ENCODE measurements around the gene HDAC11.

Gene HDAC11

GRCh38 chr3:13501056-13501455 is 20.9 kb downstream of the HDAC11 start:
- Histone ChIP-seq H3K36me3 (ENCODE audit: control insufficient read depth, insufficient read depth, low read length) (no peaks in the 10 kb centered on the region), H3K4me1 (ENCODE audit: control insufficient read depth, insufficient read depth, low read length) (0 out of 2 replicates have a peak, but pooled peaks cover 3% of the 10 kb centered on the region), H3K4me3 (ENCODE audit: low read length) (no peak overlapping the region), H3K9me3 (ENCODE audit: control insufficient read depth, insufficient read depth, low read length) (no peaks in the 10 kb centered on the region), H3K27ac (ENCODE audit: low read length) (no peak overlapping the region), H3K27me3 (ENCODE audit: control insufficient read depth, insufficient read depth, low read length) (no peaks in the 10 kb centered on the region)
- DNase-seq (ENCODE audit: low read depth, low spot score) = no peak
- no CpG with 5 or more reads among the region's 4 CpGs for WGBS (ENCODE audit: insufficient coverage, insufficient read length)

DNA sequence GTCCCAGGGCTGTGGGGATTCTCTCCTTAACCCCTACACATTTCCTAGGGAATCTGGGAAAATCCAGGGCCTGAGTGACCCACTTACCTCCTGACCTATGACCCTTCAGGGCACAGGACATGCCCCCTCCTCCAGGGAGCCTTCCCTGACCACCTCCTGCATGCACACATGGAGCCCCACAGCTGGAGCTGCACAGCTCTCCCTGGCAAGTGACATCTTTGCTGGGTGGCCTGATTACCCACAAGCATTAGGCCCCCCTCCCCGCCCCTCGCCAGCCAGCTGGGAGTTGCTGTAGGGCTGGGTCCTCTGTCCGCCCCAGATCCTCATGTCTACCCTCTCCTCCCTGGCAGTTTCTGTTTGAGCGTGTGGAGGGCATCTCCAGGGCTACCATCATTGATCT is 21.4 kb downstream of the HDAC11 start:
- Histone ChIP-seq H3K4me3 (ENCODE audit: low read length) (no peak overlapping the region), H3K27ac (ENCODE audit: low read length) (no peak overlapping the region), H3K36me3 (ENCODE audit: control insufficient read depth, insufficient read depth, low read length) (no peaks in the 10 kb centered on the region), H3K9me3 (ENCODE audit: control insufficient read depth, insufficient read depth, low read length) (no peaks in the 10 kb centered on the region), H3K27me3 (ENCODE audit: control insufficient read depth, insufficient read depth, low read length) (no peaks in the 10 kb centered on the region), H3K4me1 (ENCODE audit: control insufficient read depth, insufficient read depth, low read length) (0 out of 2 replicates have a peak, but pooled peaks cover 2% of the 10 kb centered on the region)
- DNase-seq (ENCODE audit: low read depth, low spot score) = no peak
- no CpG with 5 or more reads among the region's 4 CpGs for WGBS (ENCODE audit: insufficient coverage, insufficient read length)

DNA sequence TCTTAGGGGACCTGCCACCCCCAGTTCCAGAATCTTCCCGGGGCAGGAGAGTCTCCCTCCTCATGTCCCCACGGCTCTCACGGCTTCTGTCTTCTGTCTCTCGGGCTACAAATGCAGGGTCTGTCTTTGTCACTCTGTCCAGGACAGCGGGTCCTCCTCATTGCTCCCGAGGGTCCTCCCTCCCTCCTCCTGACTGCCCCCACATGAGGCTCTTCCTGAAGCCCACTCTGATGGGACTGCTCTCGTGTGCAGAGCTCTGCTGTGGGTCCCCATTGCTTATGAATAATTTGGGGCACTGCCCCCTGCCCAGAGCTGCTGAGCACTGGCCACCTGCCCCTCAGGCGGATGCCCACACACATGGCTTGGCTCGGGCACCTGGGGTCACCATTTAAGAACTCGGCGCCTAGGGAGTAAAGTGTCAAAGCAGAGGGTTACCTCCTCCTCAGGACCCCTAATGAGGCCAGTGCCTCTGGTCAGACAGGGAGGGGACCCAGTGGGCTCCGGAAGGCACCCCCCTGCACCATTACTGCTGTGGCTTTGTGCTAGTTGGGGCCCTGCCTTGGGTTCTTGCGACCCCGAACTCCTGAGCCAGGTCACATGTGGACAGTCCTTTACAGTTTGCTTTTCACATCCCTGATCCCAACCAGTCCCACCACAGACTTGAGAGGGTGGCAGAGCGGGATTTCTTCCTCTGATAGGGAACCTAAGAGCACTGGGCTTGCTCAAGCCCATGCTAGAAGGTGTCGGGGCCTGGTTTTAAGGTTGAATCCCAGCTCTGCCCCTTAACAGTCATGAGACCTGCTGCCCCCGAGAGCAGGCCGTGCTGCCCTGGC is 22.1 kb downstream of the HDAC11 start:
- H3K9me3 ChIP-seq (ENCODE audit: control insufficient read depth, insufficient read depth, low read length) = no peaks in the 10 kb centered on the region
- no peak overlapping the region for H3K4me3 ChIP-seq (ENCODE audit: low read length)
- H3K27me3 ChIP-seq (ENCODE audit: control insufficient read depth, insufficient read depth, low read length) = no peaks in the 10 kb centered on the region
- no peaks in the 10 kb centered on the region for H3K36me3 ChIP-seq (ENCODE audit: control insufficient read depth, insufficient read depth, low read length)
- DNase-seq (ENCODE audit: low read depth, low spot score) = no peak
- H3K4me1 ChIP-seq (ENCODE audit: control insufficient read depth, insufficient read depth, low read length) = 0 out of 2 replicates have a peak, but pooled peaks cover 1% of the 10 kb centered on the region
- WGBS (ENCODE audit: insufficient coverage, insufficient read length) = no CpG with 5 or more reads among the region's 18 CpGs
- no peak overlapping the region for H3K27ac ChIP-seq (ENCODE audit: low read length)

DNA sequence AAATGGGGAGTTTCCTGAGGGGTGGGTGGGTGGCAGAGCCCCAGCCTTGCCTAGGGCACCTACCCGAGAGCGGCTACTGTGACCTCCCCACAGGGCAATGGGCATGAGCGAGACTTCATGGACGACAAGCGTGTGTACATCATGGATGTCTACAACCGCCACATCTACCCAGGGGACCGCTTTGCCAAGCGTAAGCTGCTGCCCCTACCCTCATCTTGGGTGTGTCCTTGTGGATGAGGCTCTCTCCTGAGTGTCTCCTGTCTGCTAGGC is 22.6 kb downstream of the HDAC11 start:
- no peak for DNase-seq (ENCODE audit: low read depth, low spot score)
- no peaks in the 10 kb centered on the region for H3K9me3 ChIP-seq (ENCODE audit: control insufficient read depth, insufficient read depth, low read length)
- no peaks in the 10 kb centered on the region for H3K36me3 ChIP-seq (ENCODE audit: control insufficient read depth, insufficient read depth, low read length)
- WGBS (ENCODE audit: insufficient coverage, insufficient read length) = no CpG with 5 or more reads among the region's 8 CpGs
- H3K27me3 ChIP-seq (ENCODE audit: control insufficient read depth, insufficient read depth, low read length) = no peaks in the 10 kb centered on the region
- no peak overlapping the region for H3K4me3 ChIP-seq (ENCODE audit: low read length)
- 0 out of 2 replicates have a peak, but pooled peaks cover 1% of the 10 kb centered on the region for H3K4me1 ChIP-seq (ENCODE audit: control insufficient read depth, insufficient read depth, low read length)
- H3K27ac ChIP-seq (ENCODE audit: low read length) = no peak overlapping the region

DNA sequence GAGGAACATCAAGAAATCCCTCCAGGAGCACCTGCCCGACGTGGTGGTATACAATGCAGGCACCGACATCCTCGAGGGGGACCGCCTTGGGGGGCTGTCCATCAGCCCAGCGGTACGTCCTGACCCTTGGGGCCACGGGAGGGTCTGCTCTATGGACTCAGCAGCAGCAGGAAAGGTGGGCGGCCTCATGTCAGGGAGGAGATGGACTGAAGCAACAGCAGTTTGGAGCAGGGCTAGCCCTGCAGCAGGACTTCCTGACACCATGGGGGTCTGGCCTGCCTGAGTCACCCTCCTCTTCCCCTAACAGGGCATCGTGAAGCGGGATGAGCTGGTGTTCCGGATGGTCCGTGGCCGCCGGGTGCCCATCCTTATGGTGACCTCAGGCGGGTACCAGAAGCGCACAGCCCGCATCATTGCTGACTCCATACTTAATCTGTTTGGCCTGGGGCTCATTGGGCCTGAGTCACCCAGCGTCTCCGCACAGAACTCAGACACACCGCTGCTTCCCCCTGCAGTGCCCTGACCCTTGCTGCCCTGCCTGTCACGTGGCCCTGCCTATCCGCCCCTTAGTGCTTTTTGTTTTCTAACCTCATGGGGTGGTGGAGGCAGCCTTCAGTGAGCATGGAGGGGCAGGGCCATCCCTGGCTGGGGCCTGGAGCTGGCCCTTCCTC is 24.2 kb downstream of the HDAC11 start:
- H3K27ac ChIP-seq (ENCODE audit: low read length) = no peak overlapping the region
- WGBS (ENCODE audit: insufficient coverage, insufficient read length) = no CpG with 5 or more reads among the region's 23 CpGs
- no peak overlapping the region for H3K4me3 ChIP-seq (ENCODE audit: low read length)
- H3K36me3 ChIP-seq (ENCODE audit: control insufficient read depth, insufficient read depth, low read length) = no peaks in the 10 kb centered on the region
- no peaks in the 10 kb centered on the region for H3K9me3 ChIP-seq (ENCODE audit: control insufficient read depth, insufficient read depth, low read length)
- 0 out of 2 replicates have a peak, but pooled peaks cover 1% of the 10 kb centered on the region for H3K4me1 ChIP-seq (ENCODE audit: control insufficient read depth, insufficient read depth, low read length)
- H3K27me3 ChIP-seq (ENCODE audit: control insufficient read depth, insufficient read depth, low read length) = no peaks in the 10 kb centered on the region
- no peak for DNase-seq (ENCODE audit: low read depth, low spot score)

- no CpG with 5 or more reads among the region's 16 CpGs for WGBS (ENCODE audit: insufficient coverage, insufficient read length)
- Histone ChIP-seq H3K4me1 (ENCODE audit: control insufficient read depth, insufficient read depth, low read length) (no peaks in the 10 kb centered on the region), H3K36me3 (ENCODE audit: control insufficient read depth, insufficient read depth, low read length) (no peaks in the 10 kb centered on the region), H3K27me3 (ENCODE audit: control insufficient read depth, insufficient read depth, low read length) (no peaks in the 10 kb centered on the region), H3K4me3 (ENCODE audit: low read length) (no peak overlapping the region), H3K9me3 (ENCODE audit: control insufficient read depth, insufficient read depth, low read length) (no peaks in the 10 kb centered on the region), H3K27ac (ENCODE audit: low read length) (no peak overlapping the region)
- DNase-seq (ENCODE audit: low read depth, low spot score) = no peak
Measured at GRCh38 chr3:13505147-13506130, 25.3 kb downstream of the HDAC11 start.

- H3K4me3 ChIP-seq (ENCODE audit: low read length) = no peak overlapping the region
- DNase-seq (ENCODE audit: low read depth, low spot score) = no peak
- H3K27me3 ChIP-seq (ENCODE audit: control insufficient read depth, insufficient read depth, low read length) = no peaks in the 10 kb centered on the region
- no CpG with 5 or more reads among the region's 1 CpG for WGBS (ENCODE audit: insufficient coverage, insufficient read length)
- no peaks in the 10 kb centered on the region for H3K9me3 ChIP-seq (ENCODE audit: control insufficient read depth, insufficient read depth, low read length)
- H3K4me1 ChIP-seq (ENCODE audit: control insufficient read depth, insufficient read depth, low read length) = no peaks in the 10 kb centered on the region
- H3K27ac ChIP-seq (ENCODE audit: low read length) = no peak overlapping the region
- H3K36me3 ChIP-seq (ENCODE audit: control insufficient read depth, insufficient read depth, low read length) = no peaks in the 10 kb centered on the region
Measured at GRCh38 chr3:13506239-13506638, 26.1 kb downstream of the HDAC11 start.

DNA sequence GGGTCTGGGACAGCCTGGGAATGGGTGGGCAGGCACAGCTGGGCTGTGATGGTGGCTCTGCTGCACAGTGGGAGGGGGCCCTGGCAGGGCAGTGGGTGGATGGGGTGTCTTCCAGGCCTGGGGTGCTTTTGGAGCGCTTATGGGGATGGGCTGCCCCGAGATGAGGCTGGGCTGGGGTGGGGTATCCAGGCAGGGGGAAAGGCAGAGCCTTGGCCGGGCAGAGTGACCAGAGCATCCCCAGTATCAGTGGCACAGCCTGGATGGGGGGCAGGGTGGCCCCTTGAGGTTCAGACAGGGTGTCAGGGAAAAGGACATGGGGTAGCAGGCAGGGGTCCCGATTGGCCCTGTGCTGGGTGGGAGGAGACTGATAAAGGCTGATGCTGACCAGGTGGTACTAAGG is 26.6 kb downstream of the HDAC11 start:
- Histone ChIP-seq H3K27me3 (ENCODE audit: control insufficient read depth, insufficient read depth, low read length) (no peaks in the 10 kb centered on the region), H3K36me3 (ENCODE audit: control insufficient read depth, insufficient read depth, low read length) (no peaks in the 10 kb centered on the region), H3K27ac (ENCODE audit: low read length) (no peak overlapping the region), H3K4me1 (ENCODE audit: control insufficient read depth, insufficient read depth, low read length) (no peaks in the 10 kb centered on the region), H3K9me3 (ENCODE audit: control insufficient read depth, insufficient read depth, low read length) (no peaks in the 10 kb centered on the region), H3K4me3 (ENCODE audit: low read length) (no peak overlapping the region)
- DNase-seq (ENCODE audit: low read depth, low spot score) = no peak
- no CpG with 5 or more reads among the region's 4 CpGs for WGBS (ENCODE audit: insufficient coverage, insufficient read length)

DNA sequence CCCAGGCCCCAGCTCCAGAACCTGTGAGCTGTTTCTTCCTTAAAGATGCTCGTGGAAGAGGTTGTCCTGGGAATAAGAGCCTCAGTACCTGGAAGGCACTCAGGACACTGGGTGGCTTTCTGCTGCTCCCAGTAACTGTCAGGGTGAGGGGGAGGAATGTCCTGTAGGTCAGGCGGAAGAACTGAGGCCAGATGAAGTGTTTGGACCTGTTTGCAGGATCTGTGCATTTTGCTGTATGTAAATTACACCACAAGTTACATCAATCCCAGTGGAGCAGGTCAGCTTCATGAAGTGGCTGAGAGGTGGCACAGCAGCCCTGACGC is 27.1 kb downstream of the HDAC11 start:
- no CpG with 5 or more reads among the region's 3 CpGs for WGBS (ENCODE audit: insufficient coverage, insufficient read length)
- Histone ChIP-seq H3K27me3 (ENCODE audit: control insufficient read depth, insufficient read depth, low read length) (no peaks in the 10 kb centered on the region), H3K27ac (ENCODE audit: low read length) (no peak overlapping the region), H3K4me1 (ENCODE audit: control insufficient read depth, insufficient read depth, low read length) (no peaks in the 10 kb centered on the region), H3K9me3 (ENCODE audit: control insufficient read depth, insufficient read depth, low read length) (no peaks in the 10 kb centered on the region), H3K36me3 (ENCODE audit: control insufficient read depth, insufficient read depth, low read length) (no peaks in the 10 kb centered on the region), H3K4me3 (ENCODE audit: low read length) (no peak overlapping the region)
- no peak for DNase-seq (ENCODE audit: low read depth, low spot score)

- Histone ChIP-seq H3K27ac (ENCODE audit: low read length) (no peak overlapping the region), H3K27me3 (ENCODE audit: control insufficient read depth, insufficient read depth, low read length) (no peaks in the 10 kb centered on the region), H3K9me3 (ENCODE audit: control insufficient read depth, insufficient read depth, low read length) (no peaks in the 10 kb centered on the region), H3K4me1 (ENCODE audit: control insufficient read depth, insufficient read depth, low read length) (no peaks in the 10 kb centered on the region), H3K36me3 (ENCODE audit: control insufficient read depth, insufficient read depth, low read length) (no peaks in the 10 kb centered on the region), H3K4me3 (ENCODE audit: low read length) (no peak overlapping the region)
- WGBS (ENCODE audit: insufficient coverage, insufficient read length) = no CpG with 5 or more reads among the region's 20 CpGs
- DNase-seq (ENCODE audit: low read depth, low spot score) = no peak
Measured at GRCh38 chr3:13507570-13508339, 27.6 kb downstream of the HDAC11 start.

Data from iPS DF 6.9 (cell line).